Astrocyte of the cerebellum (primary cell): ENCODE measurements around the gene AGAP1.

Source experiments
- DNase-seq: peaks from one replicate; pipeline ENCODE4 v3.0.0-alpha.2; 2011; ENCODE audit warnings: low read depth
- H3K4me3 ChIP-seq: 2 replicates; pipeline ENCODE4 v1.5.1; 2011; ENCODE audit warnings: mild to moderate bottlenecking, low read depth, low read length, moderate library complexity
- in situ Hi-C: cut with HindIII; loops from 2 replicates; pipeline ENCODE4 v1.10.0; 2017; ENCODE audit warnings: low sequenced_read_pairs
- TF ChIP-seq, protein P1 (sequence below): IDR thresholded peaks from 2 replicates; pipeline ENCODE4 v1.5.1; 2012; ENCODE audit warnings: low read length, low read depth, moderate library complexity, mild to moderate bottlenecking; ENCODE audit errors: missing control alignments

Gene AGAP1

DNA sequence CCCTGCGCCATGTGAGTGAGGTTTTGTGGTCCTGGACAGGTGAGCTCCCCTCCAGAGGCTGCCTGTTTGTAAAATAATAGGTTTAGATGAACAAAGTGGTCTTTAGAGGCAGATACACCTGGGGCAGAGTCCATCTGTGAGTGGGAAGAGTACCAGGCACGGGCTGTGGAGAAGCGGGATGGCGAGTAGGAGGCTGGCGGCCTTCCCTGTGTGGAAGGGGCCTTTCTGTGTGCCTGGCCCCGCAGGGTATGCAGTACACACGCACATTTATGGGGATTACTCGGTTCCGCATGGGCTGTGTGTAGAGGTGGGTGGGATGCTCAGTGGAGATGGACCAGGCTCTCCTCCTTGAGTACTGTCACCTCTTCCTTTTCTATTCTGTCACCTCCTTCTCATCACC is 64.1 kb downstream of the AGAP1 start:
- DNase-seq: no peak
- in situ Hi-C loops: loop anchor here (10.0 kb wide), 2 partner anchors 273 to 413 kb away; no protein-coding TSS in a partner anchor
- TF ChIP-seq, protein P1, sequence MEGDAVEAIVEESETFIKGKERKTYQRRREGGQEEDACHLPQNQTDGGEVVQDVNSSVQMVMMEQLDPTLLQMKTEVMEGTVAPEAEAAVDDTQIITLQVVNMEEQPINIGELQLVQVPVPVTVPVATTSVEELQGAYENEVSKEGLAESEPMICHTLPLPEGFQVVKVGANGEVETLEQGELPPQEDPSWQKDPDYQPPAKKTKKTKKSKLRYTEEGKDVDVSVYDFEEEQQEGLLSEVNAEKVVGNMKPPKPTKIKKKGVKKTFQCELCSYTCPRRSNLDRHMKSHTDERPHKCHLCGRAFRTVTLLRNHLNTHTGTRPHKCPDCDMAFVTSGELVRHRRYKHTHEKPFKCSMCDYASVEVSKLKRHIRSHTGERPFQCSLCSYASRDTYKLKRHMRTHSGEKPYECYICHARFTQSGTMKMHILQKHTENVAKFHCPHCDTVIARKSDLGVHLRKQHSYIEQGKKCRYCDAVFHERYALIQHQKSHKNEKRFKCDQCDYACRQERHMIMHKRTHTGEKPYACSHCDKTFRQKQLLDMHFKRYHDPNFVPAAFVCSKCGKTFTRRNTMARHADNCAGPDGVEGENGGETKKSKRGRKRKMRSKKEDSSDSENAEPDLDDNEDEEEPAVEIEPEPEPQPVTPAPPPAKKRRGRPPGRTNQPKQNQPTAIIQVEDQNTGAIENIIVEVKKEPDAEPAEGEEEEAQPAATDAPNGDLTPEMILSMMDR: no peak
- H3K4me3 ChIP-seq: no peak overlapping the region

DNA sequence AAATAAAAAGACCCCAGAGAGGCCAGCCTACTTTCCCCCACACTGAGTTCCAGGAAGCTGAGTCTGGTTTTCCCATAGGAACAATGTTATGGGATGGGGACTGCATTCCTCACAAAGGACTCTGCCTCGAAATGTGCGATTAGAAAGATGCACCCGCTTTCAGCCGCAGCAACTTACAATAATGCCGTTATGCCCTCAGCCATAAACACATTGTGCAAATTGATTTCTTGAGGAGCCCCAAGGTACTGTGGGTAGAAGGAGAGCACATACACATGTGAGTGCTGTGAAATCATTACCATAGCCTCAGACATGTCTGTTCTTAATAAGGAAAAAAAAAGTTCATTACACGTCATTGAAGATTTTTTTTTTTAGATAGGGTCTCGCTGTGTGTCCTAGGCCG is 64.7 kb downstream of the AGAP1 start:
- TF ChIP-seq, protein P1: no peak
- no peak overlapping the region for H3K4me3 ChIP-seq
- in situ Hi-C loops: loop anchor here (10.0 kb wide), 2 partner anchors 274 to 414 kb away; no protein-coding TSS in a partner anchor
- no peak for DNase-seq

DNA sequence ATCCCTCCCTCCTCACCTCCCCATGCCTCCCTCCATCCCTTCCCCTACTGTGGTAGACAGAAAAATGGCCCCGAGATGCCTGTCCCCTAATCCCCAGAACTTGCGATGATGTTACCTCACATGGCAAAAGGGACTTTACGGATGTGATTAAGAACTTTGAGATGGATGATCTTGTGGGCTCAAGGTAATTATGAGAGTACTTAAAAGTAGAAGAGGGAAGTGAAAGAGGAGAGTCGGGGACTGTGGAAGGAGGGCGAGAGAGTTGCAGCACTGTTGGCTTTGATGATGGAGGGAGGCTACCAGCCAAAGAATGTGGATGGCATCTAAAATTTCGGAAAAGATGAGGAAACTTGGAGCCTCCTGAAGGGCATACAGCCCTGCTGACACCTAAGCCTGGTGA is 66.5 kb downstream of the AGAP1 start:
- H3K4me3 ChIP-seq: no peak overlapping the region
- DNase-seq: no peak
- TF ChIP-seq, protein P1: no peak
- in situ Hi-C loops: no loop called here

DNA sequence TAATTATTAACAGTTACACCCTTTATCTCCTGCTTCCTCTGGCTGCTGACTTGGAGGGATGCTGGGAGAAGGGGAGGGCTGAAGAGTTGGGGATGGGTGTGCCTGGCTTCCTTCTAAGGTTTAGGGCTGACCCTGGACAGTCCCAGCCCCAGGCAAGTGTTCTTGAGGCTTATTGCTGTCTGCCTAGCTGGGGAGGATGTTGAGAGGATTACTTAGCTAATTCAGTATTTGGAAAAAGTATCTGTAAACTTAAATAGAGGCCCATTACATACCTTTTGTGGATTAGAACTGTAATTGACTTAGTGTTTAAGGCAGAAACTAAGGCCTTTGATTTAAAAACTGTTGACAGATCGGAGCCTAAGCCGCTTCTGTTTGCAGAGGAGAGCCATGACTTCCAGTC is 67.6 kb downstream of the AGAP1 start:
- TF ChIP-seq, protein P1: no peak
- in situ Hi-C loops: no loop called here
- DNase-seq: no peak

DNA sequence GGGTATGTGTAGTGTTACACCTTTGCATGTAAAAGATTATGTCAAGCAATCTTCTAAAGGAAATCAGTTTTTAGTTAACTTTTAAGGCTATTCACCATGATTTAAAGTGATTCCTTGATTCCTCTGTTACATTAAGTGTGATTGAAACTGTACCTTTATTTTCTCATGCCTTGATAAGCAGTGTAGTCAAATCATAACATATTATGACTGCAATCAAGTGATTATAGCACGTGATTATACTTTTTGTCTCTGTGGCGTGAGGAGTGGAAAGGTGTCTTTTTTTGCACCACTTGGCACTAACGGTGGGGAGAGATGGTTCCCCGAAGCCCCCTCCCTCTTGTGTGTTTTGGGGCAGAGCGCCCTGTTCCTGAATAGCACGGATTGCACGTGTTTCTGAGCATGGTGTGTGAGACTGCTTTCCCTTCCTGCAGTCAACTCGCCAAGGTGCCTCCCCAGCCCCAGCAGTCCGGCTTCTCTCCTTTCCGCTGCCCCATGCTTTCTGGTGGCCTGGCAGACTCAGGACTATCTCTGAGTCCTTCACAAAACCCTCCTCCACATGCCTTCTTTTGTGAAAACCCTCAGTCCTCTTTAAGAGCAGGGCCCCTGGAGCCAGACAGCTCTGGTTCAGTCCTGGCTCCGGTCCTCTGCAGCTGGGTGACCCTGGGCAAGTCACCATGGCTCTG is 68.4 kb downstream of the AGAP1 start:
- TF ChIP-seq, protein P1: no peak
- no peak for DNase-seq
- H3K4me3 ChIP-seq: no peak overlapping the region
- in situ Hi-C loops: no loop called here

More for the DNA sequence above, 67.6 kb downstream of the AGAP1 start:
- no peak overlapping the region for H3K4me3 ChIP-seq

DNA sequence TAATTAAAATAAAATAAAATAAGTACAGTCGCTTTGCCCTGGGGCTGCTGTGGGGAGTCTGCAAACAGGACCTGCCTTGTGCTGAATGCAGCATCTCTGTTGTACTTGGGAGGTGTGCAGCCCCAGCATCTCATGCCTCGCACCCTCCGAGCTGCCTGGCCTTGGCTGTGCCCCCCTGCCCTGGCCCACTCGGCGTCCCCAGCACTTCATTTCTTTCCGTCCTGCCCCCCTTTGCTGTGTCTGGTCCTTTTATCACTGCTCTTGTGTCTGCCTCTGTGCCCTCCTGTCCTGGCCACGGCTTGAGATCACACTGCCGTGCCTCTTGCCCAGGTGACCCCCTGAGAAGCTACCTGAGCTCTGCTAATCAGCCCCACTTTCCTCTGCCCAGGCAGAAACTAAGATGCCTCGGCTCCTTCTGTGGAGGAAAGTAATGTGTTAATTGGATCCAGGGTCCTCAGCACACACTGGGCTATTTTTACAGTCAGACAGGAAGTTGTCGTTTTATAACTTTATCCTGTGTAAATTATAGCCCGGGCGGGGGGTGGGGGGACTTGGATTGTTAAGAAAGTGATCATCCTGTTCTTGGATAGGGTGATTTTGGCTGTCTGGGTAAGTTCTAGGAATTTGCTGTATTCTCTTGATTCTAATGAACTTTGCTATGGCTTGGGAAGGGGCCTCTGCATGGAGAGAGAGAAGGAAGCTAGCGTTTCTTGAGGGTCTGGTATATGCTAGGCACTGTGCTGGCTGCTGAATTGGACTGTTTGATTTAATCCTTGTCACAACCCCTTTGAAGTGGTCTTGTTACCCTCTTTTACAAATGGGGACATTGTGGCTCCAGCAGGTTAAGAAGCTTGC is 69.4 kb downstream of the AGAP1 start:
- H3K4me3 ChIP-seq: no peak overlapping the region
- TF ChIP-seq, protein P1: no peak
- DNase-seq: no peak
- in situ Hi-C loops: no loop called here
